Lower leg skin (tissue), 3 donors: Measurements from ENCODE around the gene JSRP1.

Experiments used
- CTCF ChIP-seq, 3 donors: fragments of 450-650 bp; IDR thresholded peaks; one replicate each; pipeline ENCODE4 v1.5.1; 2016; ENCODE audit warnings: antibody characterized with exemption in 3 of 3, mild to moderate bottlenecking in 3 of 3, moderate library complexity in 2 of 3
- POLR2A ChIP-seq, 2 donors: fragments of 450-650 bp; IDR thresholded peaks; one replicate each; pipeline ENCODE4 v1.6.1; 2016 to 2017; ENCODE audit warnings: antibody characterized with exemption in 2 of 2, mild to moderate bottlenecking in 1 of 2, moderate library complexity in 1 of 2

GRCh38 chr19:2253106-2254063, 2.8 kb downstream of the JSRP1 start:
- TF ChIP-seq CTCF (IDR thresholded peaks at IDR 0.05) (no peak), POLR2A (IDR thresholded peaks at IDR 0.05) (no peak)
